Bronchial epithelial cell (primary cell): ENCODE measurements around the gene LSM10. TPM values are rescaled to one million over a fixed set of nuclear protein-coding genes. Genes with fewer than 3 reads are reported as not detected.

Source experiments
- DNase-seq: peaks from one replicate; pipeline ENCODE4 v3.0.0-alpha.2; 2010; ENCODE audit warnings: low read depth
- FAIRE-seq: peaks from 2 replicates; lab custom pipeline; 2011; peaks lifted over from hg19 to GRCh38; lab: Jason Lieb, UNC
- H3K27me3 ChIP-seq: 2 replicates; pipeline ENCODE4 v1.5.1; 2011; ENCODE audit warnings: low read length; ENCODE audit not compliant: control insufficient read depth, insufficient read depth
- H3K36me3 ChIP-seq: 2 replicates; pipeline ENCODE4 v1.5.1; 2011; ENCODE audit warnings: low read length; ENCODE audit not compliant: control insufficient read depth, insufficient read depth
- H3K4me3 ChIP-seq: 2 replicates; pipeline ENCODE4 v1.5.1; 2011; ENCODE audit warnings: mild to moderate bottlenecking, low read depth, low read length, control low read depth
- CTCF ChIP-seq: IDR thresholded peaks from 2 replicates; pipeline ENCODE4 v1.5.1; 2011; ENCODE audit warnings: mild to moderate bottlenecking, moderate library complexity, low read length, control low read depth, inconsistent platforms; ENCODE audit not compliant: insufficient read depth, severe bottlenecking
- total RNA-seq: library from RNA; depleted of rRNA; stranded (reverse); fragments of >200 nt; gene quantifications from 2 replicates; pipeline ENCODE4 v1.2.1, GENCODE V29; 2014

The LSM10 gene
- total RNA-seq, 1 donor from 2014 or later, result 7.6 TPM

GRCh38 chr1:36359911-36360550 is 37.7 kb downstream of the LSM10 start:
- FAIRE-seq (no peak), DNase-seq (peak; percentile 94)
- no peaks in the 10 kb centered on the region for H3K27me3 ChIP-seq
- TF ChIP-seq CTCF, result no peak
- peaks cover 31% of the 10 kb centered on the region for H3K36me3 ChIP-seq
- no peak overlapping the region for H3K4me3 ChIP-seq

- no peak overlapping the region for H3K4me3 ChIP-seq
- no peak for FAIRE-seq
- peaks cover 36% of the 10 kb centered on the region for H3K36me3 ChIP-seq
- H3K27me3 ChIP-seq, result no peaks in the 10 kb centered on the region
- no peak for TF ChIP-seq CTCF
- DNase-seq, result no peak
These were observed 38.3 kb downstream of the LSM10 start for GRCh38 chr1:36359383-36359782.

GRCh38 chr1:36358514-36359084 is 39.1 kb downstream of the LSM10 start:
- Histone ChIP-seq H3K27me3 (no peaks in the 10 kb centered on the region), H3K4me3 (no peak overlapping the region), H3K36me3 (peaks cover 38% of the 10 kb centered on the region)
- DNase-seq (no peak), FAIRE-seq (no peak)
- TF ChIP-seq CTCF, result no peak

DNA sequence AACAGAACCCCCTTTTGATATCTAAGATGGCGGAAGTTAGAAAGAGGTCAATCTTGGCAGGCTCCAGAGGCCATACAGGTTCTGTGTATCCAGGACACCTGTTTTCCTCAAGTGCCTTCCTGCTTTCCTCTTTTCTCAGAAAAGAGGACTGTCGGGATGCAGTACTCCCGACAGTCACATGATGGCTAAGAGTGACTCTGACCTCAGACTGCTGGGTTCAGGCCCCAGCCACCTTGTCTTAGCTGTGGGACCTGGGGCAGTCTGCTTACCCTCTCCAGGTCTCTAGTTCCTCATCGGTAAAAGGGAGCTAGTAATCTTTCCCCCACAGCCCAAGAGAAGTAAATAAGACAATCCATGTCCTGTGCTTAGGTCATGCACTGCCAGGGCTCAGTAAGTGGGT is 41.9 kb downstream of the LSM10 start:
- Histone ChIP-seq H3K36me3 (peaks cover 32% of the 10 kb centered on the region), H3K27me3 (no peaks in the 10 kb centered on the region), H3K4me3 (no peak overlapping the region)
- no peak for FAIRE-seq
- no peak for DNase-seq
- TF ChIP-seq CTCF, result no peak

GRCh38 chr1:36354486-36354885 is 43.2 kb downstream of the LSM10 start:
- no peak for TF ChIP-seq CTCF
- FAIRE-seq (no peak), DNase-seq (no peak)
- Histone ChIP-seq H3K36me3 (peaks cover 34% of the 10 kb centered on the region), H3K27me3 (no peaks in the 10 kb centered on the region), H3K4me3 (no peak overlapping the region)
